ENCODE measurements around the gene PPIP5K2. TPM values are rescaled to one million over a fixed set of nuclear protein-coding genes. Genes with fewer than 3 reads are reported as not detected.

The PPIP5K2 gene
- total RNA-seq, 2 experiments from 2014 or later, result 77.8 to 84.0 TPM

GRCh38 chr5:103232393-103232999, 112.4 kb downstream of the PPIP5K2 start:
- Mint-ChIP-seq H3K27ac (no peak overlapping the region), H3K4me1 (no peaks in the 10 kb centered on the region), H3K27me3 (peaks cover 3% of the 10 kb centered on the region), H3K4me3 (no peak overlapping the region), H3K9me3 (no peaks in the 10 kb centered on the region), H3K36me3 (no peaks in the 10 kb centered on the region)
- no peak for DNase-seq

DNA sequence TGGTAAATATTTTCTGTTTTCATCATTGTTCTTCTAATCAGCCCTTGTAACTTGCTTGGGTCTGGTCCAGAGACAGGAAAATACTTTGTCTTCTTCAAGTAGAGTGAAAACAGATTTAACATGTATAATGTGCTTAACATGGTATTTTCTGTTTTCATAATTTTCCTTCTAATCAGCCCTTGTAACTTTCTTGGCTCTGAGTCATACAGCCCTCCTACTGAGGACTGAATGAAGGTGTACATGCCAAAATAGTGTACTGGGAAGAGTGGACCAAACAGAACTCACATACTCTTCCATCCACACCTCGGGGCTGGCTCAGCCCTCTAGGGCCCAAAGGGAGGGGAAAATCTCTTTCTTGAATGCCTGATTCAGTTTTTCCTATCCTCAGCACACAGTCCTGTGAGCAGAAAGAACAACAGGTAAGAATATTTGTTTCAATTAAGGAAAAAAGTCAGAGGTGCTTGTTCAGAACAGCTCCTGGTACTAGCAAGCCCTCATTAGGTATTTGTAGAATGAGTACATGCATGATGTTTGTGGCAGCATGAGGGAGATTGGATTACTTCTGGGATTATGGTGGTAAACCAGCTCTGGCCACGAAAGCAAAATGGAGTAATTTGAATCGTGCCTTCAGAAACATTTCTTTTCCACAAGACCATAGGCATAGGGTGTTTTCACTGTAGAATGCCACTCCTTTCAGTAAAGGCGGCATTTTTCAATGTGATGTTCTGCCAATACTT, 114.3 kb downstream of the PPIP5K2 start:
- Mint-ChIP-seq H3K9me3 (peaks cover 2% of the 10 kb centered on the region), H3K4me1 (no peaks in the 10 kb centered on the region), H3K36me3 (no peaks in the 10 kb centered on the region), H3K27me3 (peaks cover 9% of the 10 kb centered on the region), H3K4me3 (no peak overlapping the region), H3K27ac (no peak overlapping the region)
- no peak for DNase-seq

- no peaks in the 10 kb centered on the region for H3K36me3 Mint-ChIP-seq
- no peaks in the 10 kb centered on the region for H3K4me1 Mint-ChIP-seq
Observed at GRCh38 chr5:103235891-103236290, 115.8 kb downstream of the PPIP5K2 start.

DNA sequence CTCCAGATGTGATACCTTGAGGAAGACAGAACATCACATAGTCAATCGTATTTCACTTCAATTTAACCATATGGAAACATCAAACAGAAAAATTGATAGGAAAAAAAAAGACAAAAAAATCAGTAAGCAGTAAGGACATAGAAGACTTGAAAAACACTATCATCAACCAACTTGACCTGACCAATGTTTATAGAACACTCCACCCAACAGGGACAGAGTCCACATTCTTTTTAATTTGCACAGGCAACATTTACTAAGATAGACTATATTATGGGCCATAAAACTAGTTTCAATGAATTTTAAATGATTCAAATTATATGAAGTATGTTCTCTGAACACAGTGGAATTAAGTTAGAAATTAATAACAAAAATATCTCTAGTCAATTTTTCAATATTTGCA, 117.7 kb downstream of the PPIP5K2 start:
- Mint-ChIP-seq H3K9me3 (peaks cover 2% of the 10 kb centered on the region), H3K4me3 (no peak overlapping the region), H3K27ac (no peak overlapping the region), H3K36me3 (no peaks in the 10 kb centered on the region), H3K27me3 (peaks cover 12% of the 10 kb centered on the region), H3K4me1 (no peaks in the 10 kb centered on the region)
- DNase-seq, result no peak

More at GRCh38 chr5:103235891-103236290, 115.8 kb downstream of the PPIP5K2 start:
- no peak overlapping the region for H3K4me3 Mint-ChIP-seq
- H3K27me3 Mint-ChIP-seq, result peaks cover 9% of the 10 kb centered on the region
- H3K27ac Mint-ChIP-seq, result no peak overlapping the region
- no peak for DNase-seq
- H3K9me3 Mint-ChIP-seq, result peaks cover 2% of the 10 kb centered on the region

DNA sequence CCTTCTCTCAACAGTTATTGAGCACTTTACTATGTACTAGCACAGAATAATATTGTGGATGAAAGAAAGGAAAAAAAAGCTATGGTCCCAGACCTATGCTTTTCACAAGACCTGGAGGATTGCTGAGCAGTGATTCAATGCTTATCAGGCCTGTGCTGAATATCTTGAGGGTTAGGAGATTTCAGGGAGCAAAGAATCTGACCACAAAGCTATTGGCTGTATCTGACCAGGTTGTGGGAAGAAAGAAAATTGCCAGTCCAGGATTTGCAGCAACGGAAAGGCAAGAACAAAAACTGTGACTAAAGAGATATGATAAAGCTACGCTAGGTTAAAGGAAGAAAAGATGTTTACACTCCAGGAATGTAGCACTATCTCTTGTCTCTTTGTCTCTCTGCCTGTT, 123.6 kb downstream of the PPIP5K2 start:
- H3K4me3 Mint-ChIP-seq, result no peak overlapping the region
- peaks cover 15% of the 10 kb centered on the region for H3K4me1 Mint-ChIP-seq
- H3K36me3 Mint-ChIP-seq, result no peaks in the 10 kb centered on the region
- H3K27ac Mint-ChIP-seq, result no peak overlapping the region
- DNase-seq, result no peak
- H3K9me3 Mint-ChIP-seq, result peaks cover 2% of the 10 kb centered on the region
- peaks cover 37% of the 10 kb centered on the region for H3K27me3 Mint-ChIP-seq

DNA sequence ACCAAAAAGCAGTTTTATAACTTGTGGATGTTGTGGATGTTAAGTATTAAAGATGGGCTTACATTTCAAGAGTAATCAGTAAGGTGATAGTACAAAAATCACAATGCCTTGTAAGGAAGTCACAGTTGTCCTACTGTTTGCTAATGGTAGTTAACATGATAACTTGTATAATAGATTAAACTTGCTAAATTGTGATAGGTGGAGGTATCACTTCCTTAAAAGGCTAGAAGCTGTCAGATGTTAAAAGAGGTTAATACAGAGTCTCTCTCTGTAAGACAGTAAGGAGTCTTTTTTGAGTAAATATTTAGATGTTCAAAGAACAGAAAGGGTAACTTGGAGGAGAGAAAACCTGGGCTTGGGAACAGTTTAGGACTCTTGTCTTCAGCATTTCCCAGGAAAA, 124.3 kb downstream of the PPIP5K2 start:
- Mint-ChIP-seq H3K4me3 (no peak overlapping the region), H3K9me3 (no peaks in the 10 kb centered on the region), H3K27ac (no peak overlapping the region), H3K36me3 (no peaks in the 10 kb centered on the region), H3K4me1 (peaks cover 15% of the 10 kb centered on the region), H3K27me3 (peaks cover 37% of the 10 kb centered on the region)
- no peak for DNase-seq

DNA sequence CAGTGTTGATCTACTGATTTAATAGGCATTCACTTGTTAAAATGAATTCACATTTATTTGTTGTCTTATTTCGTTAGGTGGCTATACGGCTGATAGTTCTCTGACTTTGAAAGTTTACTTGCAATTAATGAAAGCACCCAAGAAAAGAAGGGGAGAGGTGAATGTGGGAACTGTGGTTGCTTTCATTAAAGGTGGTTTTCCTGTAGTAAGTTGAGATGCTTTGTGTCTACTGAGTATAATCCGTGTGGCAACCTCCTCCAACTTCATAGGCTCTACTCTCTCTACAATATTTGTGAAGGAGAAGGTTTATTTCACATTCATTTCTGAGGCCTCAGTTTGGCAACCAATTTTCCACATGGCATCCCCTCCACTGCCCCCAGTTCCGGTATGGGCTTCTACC, 125.7 kb downstream of the PPIP5K2 start:
- H3K27me3 Mint-ChIP-seq, result peaks cover 47% of the 10 kb centered on the region
- no peaks in the 10 kb centered on the region for H3K36me3 Mint-ChIP-seq
- no peak overlapping the region for H3K27ac Mint-ChIP-seq
- no peaks in the 10 kb centered on the region for H3K9me3 Mint-ChIP-seq
- H3K4me3 Mint-ChIP-seq, result no peak overlapping the region
- peaks cover 15% of the 10 kb centered on the region for H3K4me1 Mint-ChIP-seq
- no peak for DNase-seq

DNA sequence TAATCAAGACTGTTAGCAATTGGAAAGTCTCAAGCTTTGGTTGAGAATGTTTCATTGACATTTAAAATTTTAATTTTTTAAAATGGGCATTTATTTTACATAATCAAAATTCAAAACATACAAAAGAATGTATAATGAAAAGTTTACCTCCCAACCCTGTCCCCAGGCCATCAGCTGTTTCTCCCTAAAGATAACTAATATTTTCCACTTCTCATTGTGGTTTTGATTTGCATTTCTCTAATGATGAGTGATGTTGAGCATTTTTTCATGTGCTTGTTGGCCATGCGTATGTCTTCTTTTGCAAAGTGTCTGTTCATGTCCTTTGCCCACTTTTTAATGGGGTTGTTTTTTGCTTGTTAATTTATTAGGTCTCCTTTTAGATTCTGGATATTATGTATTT, 127.0 kb downstream of the PPIP5K2 start:
- no peak for DNase-seq
- Mint-ChIP-seq H3K9me3 (no peaks in the 10 kb centered on the region), H3K4me1 (peaks cover 15% of the 10 kb centered on the region), H3K27me3 (peaks cover 57% of the 10 kb centered on the region), H3K36me3 (no peaks in the 10 kb centered on the region), H3K27ac (no peak overlapping the region), H3K4me3 (no peak overlapping the region)

GRCh38 chr5:103249068-103249467, 129.0 kb downstream of the PPIP5K2 start:
- no peak for DNase-seq
- no peak overlapping the region for H3K27ac Mint-ChIP-seq
- no peaks in the 10 kb centered on the region for H3K36me3 Mint-ChIP-seq
- H3K27me3 Mint-ChIP-seq, result peaks cover 66% of the 10 kb centered on the region
- H3K4me3 Mint-ChIP-seq, result no peak overlapping the region
- no peaks in the 10 kb centered on the region for H3K9me3 Mint-ChIP-seq
- peaks cover 15% of the 10 kb centered on the region for H3K4me1 Mint-ChIP-seq

- Mint-ChIP-seq H3K4me1 (peaks cover 4% of the 10 kb centered on the region), H3K36me3 (no peaks in the 10 kb centered on the region), H3K4me3 (no peak overlapping the region), H3K27me3 (peaks cover 36% of the 10 kb centered on the region), H3K27ac (no peak overlapping the region), H3K9me3 (no peaks in the 10 kb centered on the region)
- DNase-seq, result no peak
Observed at GRCh38 chr5:103254921-103255320, 134.8 kb downstream of the PPIP5K2 start.

DNA sequence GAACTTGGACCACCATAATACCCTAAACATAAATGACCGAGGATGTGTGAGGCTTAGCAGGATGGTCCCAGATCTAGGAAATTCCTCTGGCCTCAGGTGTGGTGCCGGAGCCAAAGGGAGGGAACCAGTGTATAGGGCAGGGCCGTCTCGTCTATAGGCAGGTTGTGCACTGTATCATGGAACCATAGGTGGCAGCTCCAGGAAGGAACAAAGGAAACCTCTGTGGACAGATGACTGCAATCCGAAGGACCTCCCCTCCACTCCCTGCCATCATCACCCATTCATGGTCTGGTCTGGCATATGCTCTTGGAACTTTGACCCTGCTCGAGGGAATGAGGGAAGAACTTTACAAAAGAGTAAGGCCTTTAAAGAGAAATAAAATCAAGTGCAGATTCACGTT, 135.6 kb downstream of the PPIP5K2 start:
- Mint-ChIP-seq H3K9me3 (no peaks in the 10 kb centered on the region), H3K27ac (no peak overlapping the region), H3K4me3 (no peak overlapping the region), H3K27me3 (peaks cover 28% of the 10 kb centered on the region), H3K36me3 (no peaks in the 10 kb centered on the region), H3K4me1 (peaks cover 9% of the 10 kb centered on the region)
- DNase-seq, result no peak

GRCh38 chr5:103256178-103256577, 136.1 kb downstream of the PPIP5K2 start:
- no peak overlapping the region for H3K27ac Mint-ChIP-seq
- DNase-seq, result no peak
- no peaks in the 10 kb centered on the region for H3K9me3 Mint-ChIP-seq
- H3K27me3 Mint-ChIP-seq, result peaks cover 24% of the 10 kb centered on the region
- peaks cover 13% of the 10 kb centered on the region for H3K4me1 Mint-ChIP-seq
- H3K36me3 Mint-ChIP-seq, result no peaks in the 10 kb centered on the region
- H3K4me3 Mint-ChIP-seq, result no peak overlapping the region

GRCh38 chr5:103258368-103258956, 138.4 kb downstream of the PPIP5K2 start, which contains the start of gene MACIR:
TSS of gene MACIR (plus strand) at chr5:103258763. CDS start at chr5:103275920, 17,157 bp downstream.
- H3K36me3 Mint-ChIP-seq, result peaks cover 2% of the 10 kb centered on the region
- peak; percentile 94 for DNase-seq
- H3K27me3 Mint-ChIP-seq, result peaks cover 8% of the 10 kb centered on the region
- H3K4me1 Mint-ChIP-seq, result peaks cover 25% of the 10 kb centered on the region
- no peaks in the 10 kb centered on the region for H3K9me3 Mint-ChIP-seq
- H3K4me3 Mint-ChIP-seq, result peak within 1 kb of the TSS; percentile 84
- peak within 1 kb of the TSS; percentile 58 for H3K27ac Mint-ChIP-seq

GRCh38 chr5:103258957-103259704, 139.0 kb downstream of the PPIP5K2 start:
- Mint-ChIP-seq H3K4me3 (peak overlapping the region; percentile 84), H3K36me3 (peaks cover 2% of the 10 kb centered on the region), H3K27me3 (peaks cover 1% of the 10 kb centered on the region), H3K9me3 (no peaks in the 10 kb centered on the region), H3K27ac (peak overlapping the region; percentile 58), H3K4me1 (peaks cover 25% of the 10 kb centered on the region)
- DNase-seq, result peak; percentile 72

Measured in activated naive CD8-positive, alpha-beta T cell treated with anti-CD3 and anti-CD28 coated beads for 36 hours (primary cell).